AG04450 (cell line): ENCODE measurements around the gene DHDDS. TPM values are rescaled to one million over a fixed set of nuclear protein-coding genes. Genes with fewer than 3 reads are reported as not detected.

Source experiments
- CTCF ChIA-PET: fragments of 300-600, 350-600 bp; formaldehyde crosslinking; extraction: SDS; loops from one replicate; lab custom pipeline; 2022; ENCODE audit warnings: antibody characterized with exemption, inconsistent platforms; lab: Charles Lee
- POLR2A ChIA-PET: fragments of 350-600 bp; formaldehyde crosslinking; extraction: SDS; loops from one replicate; lab custom pipeline; 2021; ENCODE audit warnings: antibody characterized with exemption, inconsistent platforms; lab: Yijun Ruan, JAX
- DNase-seq: peaks from one replicate; pipeline ENCODE4 v3.0.0-alpha.2; 2011; ENCODE audit warnings: low read depth, low spot score
- H3K27ac ChIP-seq: one replicate; pipeline ENCODE4 v1.5.1; 2012; ENCODE audit warnings: low read depth, low read length, control low read depth
- H3K27me3 ChIP-seq: one replicate; pipeline ENCODE4 v1.6.0; 2012; ENCODE audit warnings: low read length; ENCODE audit not compliant: control insufficient read depth, insufficient read depth
- H3K4me3 ChIP-seq: 2 replicates; pipeline ENCODE4 v1.5.1; 2011; ENCODE audit warnings: mild to moderate bottlenecking, low read depth, low read length, control low read depth
- H3K9me3 ChIP-seq: 2 replicates; pipeline ENCODE4 v1.5.1; 2012; ENCODE audit warnings: low read length; ENCODE audit not compliant: control insufficient read depth, insufficient read depth
- CTCF ChIP-seq: IDR thresholded peaks from 2 replicates; pipeline ENCODE4 v1.5.1; 2011; ENCODE audit warnings: low read depth, low read length, control low read depth, inconsistent platforms
- polyA plus RNA-seq: library from polyadenylated mRNA; depleted of rRNA; stranded (reverse); fragments of >200 nt; gene quantifications from 2 replicates; pipeline ENCODE4 v1.2.3, GENCODE V29; 2011

The DHDDS gene
- polyA plus RNA-seq, 1 experiment = 51.7 TPM

- H3K9me3 ChIP-seq = no peaks in the 10 kb centered on the region; the same call in 1 of the 2 replicates
- no peaks in the 10 kb centered on the region for H3K27me3 ChIP-seq
- CTCF ChIA-PET = no interaction called here
- H3K27ac ChIP-seq = no peak overlapping the region
- peak; percentile 86 for DNase-seq
- POLR2A ChIA-PET = interaction anchor here (0.6 to 2.0 kb wide), 3 partner anchors 19 to 27 kb away, joined by 3 to 7 read pairs (median 5); no protein-coding TSS in a partner anchor
- TF ChIP-seq CTCF = no peak
- H3K4me3 ChIP-seq = peak overlapping the region; percentile 63
Measured at GRCh38 chr1:26472901-26473845, 41.1 kb downstream of the DHDDS start.

- DNase-seq = no peak
- Histone ChIP-seq H3K27ac (no peak overlapping the region), H3K4me3 (no peak overlapping the region), H3K27me3 (no peaks in the 10 kb centered on the region), H3K9me3 (no peaks in the 10 kb centered on the region; the same call in 1 of the 2 replicates)
- ChIA-PET CTCF (no interaction called here), POLR2A (no interaction called here)
- no peak for TF ChIP-seq CTCF
Measured at GRCh38 chr1:26474818-26475217, 42.7 kb downstream of the DHDDS start.

- Histone ChIP-seq H3K27ac (no peak overlapping the region), H3K4me3 (no peak overlapping the region), H3K9me3 (no peaks in the 10 kb centered on the region; the same call in 1 of the 2 replicates), H3K27me3 (no peaks in the 10 kb centered on the region)
- CTCF ChIA-PET = no interaction called here
- no peak for DNase-seq
- no peak for TF ChIP-seq CTCF
- POLR2A ChIA-PET = no interaction called here
Measured at GRCh38 chr1:26475989-26476388, 43.9 kb downstream of the DHDDS start.

- TF ChIP-seq CTCF = no peak
- ChIA-PET POLR2A (interaction anchor here (0.7 kb wide), 1 partner anchor 353 kb away, joined by 4 read pairs; no protein-coding TSS in a partner anchor), CTCF (no interaction called here)
Measured at GRCh38 chr1:26476958-26477357, 44.8 kb downstream of the DHDDS start.

More at GRCh38 chr1:26476958-26477357, 44.8 kb downstream of the DHDDS start:
- H3K9me3 ChIP-seq = no peaks in the 10 kb centered on the region; the same call in 1 of the 2 replicates
- no peak for DNase-seq
- no peak overlapping the region for H3K27ac ChIP-seq
- H3K27me3 ChIP-seq = no peaks in the 10 kb centered on the region
- H3K4me3 ChIP-seq = no peak overlapping the region
